MCF 10A (cell line): ENCODE measurements around the gene NFATC1. TPM values are rescaled to one million over a fixed set of nuclear protein-coding genes. Genes with fewer than 3 reads are reported as not detected.

Source experiments
- BruUV-seq: library from RNA; stranded (reverse); fragments of 400-500 nt; replicated peaks from 2 replicates; lab custom pipeline; 2021; lab: Mats Ljungman, UMichigan
- CTCF ChIA-PET: fragments of 300-600 bp; sonication (Branson Sonifier 250); formaldehyde crosslinking; extraction: SDS; loops from one replicate; lab custom pipeline; 2021; ENCODE audit warnings: antibody characterized with exemption, inconsistent platforms; lab: Yijun Ruan, JAX
- POLR2A ChIA-PET: fragments of 300-600, 350-650 bp; sonication (Branson Sonifier 250); formaldehyde crosslinking; extraction: SDS; loops from one replicate; lab custom pipeline; 2020; ENCODE audit warnings: antibody characterized with exemption, inconsistent platforms; lab: Yijun Ruan, JAX
- DNase-seq: peaks from one replicate; pipeline ENCODE4 v3.0.0-alpha.2; 2018; ENCODE audit not compliant: unreplicated experiment
- H3K27ac Mint-ChIP-seq: one replicate; pipeline ENCODE4 v1.8.0; 2022; ENCODE audit warnings: mild to moderate bottlenecking, low read depth, mixed read lengths; ENCODE audit not compliant: unreplicated experiment
- H3K27me3 Mint-ChIP-seq: one replicate; pipeline ENCODE4 v1.8.0; 2022; ENCODE audit warnings: mixed read lengths; ENCODE audit not compliant: insufficient read depth, unreplicated experiment
- H3K36me3 Mint-ChIP-seq: one replicate; pipeline ENCODE4 v1.8.0; 2022; ENCODE audit warnings: mild to moderate bottlenecking, moderate library complexity, mixed read lengths; ENCODE audit not compliant: insufficient read depth, unreplicated experiment
- H3K4me1 Mint-ChIP-seq: one replicate; pipeline ENCODE4 v1.8.0; 2022; ENCODE audit warnings: mixed read lengths; ENCODE audit not compliant: insufficient read depth, unreplicated experiment
- H3K4me3 Mint-ChIP-seq: one replicate; pipeline ENCODE4 v1.8.0; 2022; ENCODE audit warnings: mild to moderate bottlenecking, moderate library complexity, mixed read lengths; ENCODE audit not compliant: unreplicated experiment
- H3K9me3 Mint-ChIP-seq: one replicate; pipeline ENCODE4 v1.8.0; 2022; ENCODE audit warnings: mixed read lengths; ENCODE audit not compliant: unreplicated experiment
- CTCF ChIP-seq: fragments of 200-600 bp; IDR thresholded peaks from one replicate; pipeline ENCODE4 v1.8.0; 2022; ENCODE audit warnings: antibody characterized with exemption, mild to moderate bottlenecking; ENCODE audit not compliant: unreplicated experiment
- intact Hi-C: fragments of 100-400 bp; cut with micrococcal nuclease; formaldehyde crosslinking; loops from 2 replicates; pipeline ENCODE4 v1.14.1; 2022
- total RNA-seq: library from RNA; stranded (reverse); gene quantifications from 2 replicates; pipeline ENCODE4 v1.2.3, GENCODE V29; 2022

The NFATC1 gene
- total RNA-seq, 1 experiment from 2014 or later: 2.0 TPM

- H3K36me3 Mint-ChIP-seq: peaks cover 13% of the 10 kb centered on the region
- intact Hi-C loops: no loop called here
- no peaks in the 10 kb centered on the region for H3K4me1 Mint-ChIP-seq
- CTCF ChIA-PET: no interaction called here
- no TSS peak for BruUV-seq
- DNase-seq: no peak
- POLR2A ChIA-PET: no interaction called here
- no peak overlapping the region for H3K4me3 Mint-ChIP-seq
- no peaks in the 10 kb centered on the region for H3K27me3 Mint-ChIP-seq
- TF ChIP-seq CTCF: no peak
- no peaks in the 10 kb centered on the region for H3K9me3 Mint-ChIP-seq
- H3K27ac Mint-ChIP-seq: no peak overlapping the region
Measured at GRCh38 chr18:79356435-79356834, 39.3 kb upstream of the NFATC1 start.

GRCh38 chr18:79360933-79361332, 34.8 kb upstream of the NFATC1 start:
- CTCF ChIA-PET: interaction anchor here (0.6 to 2.0 kb wide), 6 partner anchors 9 to 1595 kb away, joined by 3 to 8 read pairs (median 4); no protein-coding TSS in a partner anchor
- TF ChIP-seq CTCF: no peak
- BruUV-seq: no TSS peak
- no peak overlapping the region for H3K4me3 Mint-ChIP-seq
- no peaks in the 10 kb centered on the region for H3K4me1 Mint-ChIP-seq
- intact Hi-C loops: no loop called here
- no peak for DNase-seq
- no peaks in the 10 kb centered on the region for H3K9me3 Mint-ChIP-seq
- H3K27ac Mint-ChIP-seq: no peak overlapping the region
- H3K36me3 Mint-ChIP-seq: peaks cover 19% of the 10 kb centered on the region
- POLR2A ChIA-PET: no interaction called here
- no peaks in the 10 kb centered on the region for H3K27me3 Mint-ChIP-seq

- Mint-ChIP-seq H3K36me3 (peaks cover 19% of the 10 kb centered on the region), H3K9me3 (no peaks in the 10 kb centered on the region), H3K4me1 (no peaks in the 10 kb centered on the region), H3K27ac (no peak overlapping the region), H3K4me3 (no peak overlapping the region), H3K27me3 (no peaks in the 10 kb centered on the region)
- intact Hi-C loops: no loop called here
- BruUV-seq: no TSS peak
- ChIA-PET CTCF (interaction anchor here (0.6 to 2.0 kb wide), 5 partner anchors 10 to 1585 kb away, joined by 3 to 8 read pairs (median 3); no protein-coding TSS in a partner anchor), POLR2A (no interaction called here)
- TF ChIP-seq CTCF: no peak
- peak; percentile 12 for DNase-seq
Measured at GRCh38 chr18:79361766-79362522, 33.8 kb upstream of the NFATC1 start.

- Mint-ChIP-seq H3K4me3 (no peak overlapping the region), H3K9me3 (no peaks in the 10 kb centered on the region), H3K4me1 (no peaks in the 10 kb centered on the region), H3K27ac (no peak overlapping the region), H3K36me3 (peaks cover 12% of the 10 kb centered on the region), H3K27me3 (no peaks in the 10 kb centered on the region)
- CTCF ChIA-PET: no interaction called here
- POLR2A ChIA-PET: no interaction called here
- BruUV-seq: no TSS peak
- TF ChIP-seq CTCF: no peak
- intact Hi-C loops: no loop called here
- no peak for DNase-seq
Measured at GRCh38 chr18:79365701-79366100, 30.0 kb upstream of the NFATC1 start.
